Keratinocyte (primary cell): ENCODE data around the gene FRAS1.

Experiments used
- CTCF ChIP-seq, 3 experiments: IDR thresholded peaks in 1 of 3; conservative IDR thresholded peaks in 1 of 3; optimal IDR thresholded peaks in 1 of 3; 2 replicates in 2 of 3; 3 replicates in 1 of 3; pipeline versions ENCODE3 to v1.5.1; 2011; ENCODE audit warnings: low read length in 3 of 3, mild to moderate bottlenecking in 3 of 3, moderate library complexity in 2 of 3, control low read depth in 1 of 3, inconsistent platforms in 1 of 3; ENCODE audit not compliant: insufficient read depth in 2 of 3; ENCODE audit errors: extremely low read depth in 1 of 3
- EZH2 ChIP-seq: IDR thresholded peaks from one replicate; pipeline ENCODE4 v1.6.1; 2012; ENCODE audit warnings: inconsistent platforms, mild to moderate bottlenecking, low read length, moderate library complexity

- no peak for TF ChIP-seq CTCF (optimal IDR thresholded peaks at IDR 0.05 in 1 of 3, IDR thresholded peaks at IDR 0.05 in 1 of 3, conservative IDR thresholded peaks at IDR 0.05 in 1 of 3; ENCODE audit: extremely low read depth in 1 of 3, insufficient read depth in 2 of 3, low read length in 3 of 3)
- TF ChIP-seq EZH2: no peak
These were observed 143.8 kb downstream of the FRAS1 start for GRCh38 chr4:78200949-78201348.
